Esophagus (tissue), 2 donors: ENCODE data around the gene FKBP5. TPM values are rescaled to one million over a fixed set of nuclear protein-coding genes. Genes with fewer than 3 reads are reported as not detected.
"Not testable (repeated sequence)": the region's sequence is repeated elsewhere in the genome, so short reads cannot be mapped to it uniquely, and the experiment has no call there.

Experiments used
- H3K27ac ChIP-seq, 2 donors: one replicate each; pipeline ENCODE4 v1.5.1; 2013; ENCODE audit warnings: low read depth in 2 of 2, mild to moderate bottlenecking in 2 of 2, inconsistent platforms in 1 of 2, low read length in 1 of 2, moderate library complexity in 1 of 2
- H3K27me3 ChIP-seq, 2 donors: one replicate each; pipeline ENCODE4 v1.6.1; 2013; ENCODE audit warnings: low read length in 2 of 2, control low read depth in 1 of 2, mild to moderate bottlenecking in 1 of 2; ENCODE audit not compliant: insufficient read depth in 2 of 2, control insufficient read depth in 1 of 2
- H3K36me3 ChIP-seq, 2 donors: one replicate each; pipeline ENCODE4 v1.6.1; 2013; ENCODE audit warnings: low read length in 1 of 2; ENCODE audit not compliant: control insufficient read depth in 2 of 2, insufficient read depth in 2 of 2
- H3K4me1 ChIP-seq, 2 donors: one replicate each; pipeline ENCODE4 v1.6.1; 2013; ENCODE audit warnings: low read length in 1 of 2; ENCODE audit not compliant: control insufficient read depth in 2 of 2, insufficient read depth in 2 of 2
- H3K4me3 ChIP-seq, 2 donors: one replicate each; pipeline ENCODE4 v1.5.1; 2013; ENCODE audit warnings: low read length in 2 of 2, mild to moderate bottlenecking in 2 of 2, low read depth in 1 of 2, moderate library complexity in 1 of 2
- H3K9me3 ChIP-seq, 2 donors: one replicate each; pipeline ENCODE4 v1.6.1; 2013; ENCODE audit warnings: mild to moderate bottlenecking in 2 of 2, low read depth in 1 of 2, low read length in 1 of 2, moderate library complexity in 1 of 2; ENCODE audit not compliant: control insufficient read depth in 2 of 2, insufficient read depth in 1 of 2
- WGBS, 2 donors: extraction: QIAGEN DNeasy Blood & Tissue Kit; methylation state at CpG; one replicate each; pipeline ENCODE4 v1.1.7; 2013; 5-methylcytosine and 5-hydroxymethylcytosine counted together
- polyA plus RNA-seq, 2 donors: library from polyadenylated mRNA; stranded (reverse); fragments of 200-250 nt; gene quantifications; one replicate each; pipeline ENCODE4 v1.2.3, GENCODE V29; 2013
- donor health status: healthy with polysubstance abuse.
- donor health status: Bipolar disorder and iron deficiency.

Gene FKBP5
- polyA plus RNA-seq, 2 donors: 32.8 to 45.9 TPM

GRCh38 chr6:35694462-35694861 is 5.7 kb upstream of the FKBP5 start:
- H3K4me1 ChIP-seq: peaks cover 0 to 10% of the 10 kb centered on the region in 2 donors
- no peaks in the 10 kb centered on the region for H3K9me3 ChIP-seq
- H3K36me3 ChIP-seq: no peaks in the 10 kb centered on the region
- no peaks in the 10 kb centered on the region for H3K27me3 ChIP-seq
- no peak overlapping the region for H3K4me3 ChIP-seq
- H3K27ac ChIP-seq: no peak overlapping the region
- WGBS, 2 donors: 86 to 89% methylated on average over 2 of the region's 2 CpGs

- Histone ChIP-seq H3K27me3 (no peaks in the 10 kb centered on the region), H3K9me3 (no peaks in the 10 kb centered on the region), H3K27ac (peak overlapping the region; percentile 83 to 87), H3K36me3 (no peaks in the 10 kb centered on the region), H3K4me3 (no peak overlapping the region), H3K4me1 (peaks cover 0 to 13% of the 10 kb centered on the region in 2 donors)
- WGBS, 2 donors: 51 to 60% methylated on average over 10 of the region's 10 CpGs
These were observed 2.5 kb upstream of the FKBP5 start for GRCh38 chr6:35691027-35691824.

GRCh38 chr6:35690484-35690883 is 1.8 kb upstream of the FKBP5 start:
- Histone ChIP-seq H3K4me3 (no peak overlapping the region), H3K9me3 (no peaks in the 10 kb centered on the region), H3K27ac (no peak overlapping the region), H3K4me1 (peaks cover 0 to 13% of the 10 kb centered on the region in 2 donors), H3K27me3 (no peaks in the 10 kb centered on the region), H3K36me3 (no peaks in the 10 kb centered on the region)
- WGBS, 2 donors: 90 to 92% methylated on average over 9 of the region's 9 CpGs

GRCh38 chr6:35690006-35690405 is 1.3 kb upstream of the FKBP5 start:
- 95 to 97% methylated on average over 16 of the region's 16 CpGs for WGBS, 2 donors
- not testable (repeated sequence) for H3K4me3 ChIP-seq, H3K27ac ChIP-seq, H3K27me3 ChIP-seq, H3K36me3 ChIP-seq, H3K9me3 ChIP-seq
- H3K4me1 ChIP-seq: peaks cover 0 to 13% of the 10 kb centered on the region in 2 donors

- H3K27me3 ChIP-seq: no peaks in the 10 kb centered on the region
- 1% methylated on average over 70 to 100 of the region's 100 CpGs for WGBS, 2 donors
- peak overlapping the region; percentile 95 to 98 for H3K27ac ChIP-seq
- H3K36me3 ChIP-seq: peaks cover 0 to 2% of the 10 kb centered on the region in 2 donors
- H3K4me3 ChIP-seq: peak overlapping the region; percentile 77 to 99
- no peaks in the 10 kb centered on the region for H3K9me3 ChIP-seq
- H3K4me1 ChIP-seq: peaks cover 0 to 13% of the 10 kb centered on the region in 2 donors
These were observed 784 bp downstream of the FKBP5 start for GRCh38 chr6:35687658-35688604.

GRCh38 chr6:35686873-35687555 is 1.7 kb downstream of the FKBP5 start:
- H3K36me3 ChIP-seq: peaks cover 0 to 2% of the 10 kb centered on the region in 2 donors
- H3K4me3 ChIP-seq: peak overlapping the region in 1 of 2 donors; percentile 77
- H3K9me3 ChIP-seq: no peaks in the 10 kb centered on the region
- H3K4me1 ChIP-seq: peaks cover 0 to 13% of the 10 kb centered on the region in 2 donors
- WGBS, 2 donors: 33 to 42% methylated on average over 4 of the region's 4 CpGs
- H3K27me3 ChIP-seq: no peaks in the 10 kb centered on the region
- peak overlapping the region in 1 of 2 donors; percentile 75 for H3K27ac ChIP-seq

GRCh38 chr6:35686436-35686835 is 2.3 kb downstream of the FKBP5 start:
- H3K27me3 ChIP-seq: no peaks in the 10 kb centered on the region
- peaks cover 0 to 7% of the 10 kb centered on the region in 2 donors for H3K4me1 ChIP-seq
- H3K27ac ChIP-seq: no peak overlapping the region
- no peaks in the 10 kb centered on the region for H3K9me3 ChIP-seq
- 42 to 43% methylated on average over 2 of the region's 2 CpGs for WGBS, 2 donors
- peaks cover 0 to 2% of the 10 kb centered on the region in 2 donors for H3K36me3 ChIP-seq
- peak overlapping the region in 1 of 2 donors; percentile 53 for H3K4me3 ChIP-seq

GRCh38 chr6:35683267-35683666 is 5.4 kb downstream of the FKBP5 start:
- H3K36me3 ChIP-seq: peaks cover 0 to 8% of the 10 kb centered on the region in 2 donors
- H3K27me3 ChIP-seq: no peaks in the 10 kb centered on the region
- H3K4me1 ChIP-seq: no peaks in the 10 kb centered on the region
- H3K27ac ChIP-seq: no peak overlapping the region
- H3K9me3 ChIP-seq: no peaks in the 10 kb centered on the region
- no peak overlapping the region for H3K4me3 ChIP-seq

- no peaks in the 10 kb centered on the region for H3K9me3 ChIP-seq
- no peak overlapping the region for H3K4me3 ChIP-seq
- WGBS, 2 donors: 88 to 90% methylated on average over 1 of the region's 1 CpG
- peaks cover 0 to 2% of the 10 kb centered on the region in 2 donors for H3K4me1 ChIP-seq
- peaks cover 0 to 8% of the 10 kb centered on the region in 2 donors for H3K36me3 ChIP-seq
- H3K27me3 ChIP-seq: no peaks in the 10 kb centered on the region
- H3K27ac ChIP-seq: no peak overlapping the region
These were observed 7.4 kb downstream of the FKBP5 start for GRCh38 chr6:35681298-35681697.
